H9 (cell line): ENCODE results near the gene MXRA7. TPM values are rescaled to one million over a fixed set of nuclear protein-coding genes. Genes with fewer than 3 reads are reported as not detected.

Experiments
- DNase-seq: peaks from one replicate; pipeline ENCODE4 v3.0.0-alpha.2; 2017
- H2AFZ ChIP-seq: one replicate; pipeline ENCODE4 v1.6.1; 2013; ENCODE audit warnings: mild to moderate bottlenecking, low read length, control low read depth, moderate library complexity
- H2AK5ac ChIP-seq: 2 replicates; pipeline ENCODE4 v1.6.1; 2013; ENCODE audit warnings: low read length, control low read depth, mixed read lengths; ENCODE audit not compliant: insufficient read length
- H2BK120ac ChIP-seq: one replicate; pipeline ENCODE4 v1.6.1; 2013; ENCODE audit warnings: low read depth, mild to moderate bottlenecking, low read length, control low read depth, inconsistent platforms; ENCODE audit not compliant: poor library complexity, severe bottlenecking
- H2BK12ac ChIP-seq: 2 replicates; pipeline ENCODE4 v1.6.1; 2013; ENCODE audit warnings: low read length, control low read depth, mixed read lengths, low read depth; ENCODE audit not compliant: insufficient read length
- H2BK15ac ChIP-seq: 2 replicates; pipeline ENCODE4 v1.6.1; 2013; ENCODE audit warnings: low read depth, low read length, control low read depth
- H2BK20ac ChIP-seq: one replicate; pipeline ENCODE4 v1.6.1; 2013; ENCODE audit warnings: low read depth, mild to moderate bottlenecking, low read length, control low read depth, inconsistent platforms; ENCODE audit not compliant: poor library complexity, severe bottlenecking
- H2BK5ac ChIP-seq: 2 replicates; pipeline ENCODE4 v1.6.1; 2013; ENCODE audit warnings: low read length, control low read depth, mixed read lengths; ENCODE audit not compliant: insufficient read length
- H3K14ac ChIP-seq: 2 replicates; pipeline ENCODE4 v1.6.1; 2013; ENCODE audit warnings: low read length, control low read depth; ENCODE audit not compliant: insufficient read depth
- H3K18ac ChIP-seq: 2 replicates; pipeline ENCODE4 v1.6.1; 2013; ENCODE audit warnings: low read depth, mild to moderate bottlenecking, mixed read lengths, low read length, control low read depth; ENCODE audit not compliant: insufficient read length
- H3K23ac ChIP-seq: 2 replicates; pipeline ENCODE4 v1.6.1; 2013; ENCODE audit warnings: low read length, control low read depth, mixed read lengths, low read depth; ENCODE audit not compliant: insufficient read length
- H3K23me2 ChIP-seq: 2 replicates; pipeline ENCODE4 v1.6.1; 2013; ENCODE audit warnings: low read depth, mild to moderate bottlenecking, mixed read lengths, low read length, control low read depth; ENCODE audit not compliant: insufficient read length, poor library complexity, severe bottlenecking
- H3K27ac ChIP-seq: 2 replicates; pipeline ENCODE4 v1.5.1; 2013; ENCODE audit warnings: low read length, control low read depth, mixed read lengths, low read depth; ENCODE audit not compliant: insufficient read length
- H3K27me3 ChIP-seq: 2 replicates; pipeline ENCODE4 v1.6.1; 2013; ENCODE audit warnings: low read length, control low read depth, inconsistent platforms; ENCODE audit not compliant: insufficient read depth
- H3K4ac ChIP-seq: 2 replicates; pipeline ENCODE4 v1.6.1; 2013; ENCODE audit warnings: low read depth, mild to moderate bottlenecking, control low read depth, inconsistent platforms, low read length, moderate library complexity
- H3K4me1 ChIP-seq: 2 replicates; pipeline ENCODE4 v1.6.1; 2013; ENCODE audit warnings: low read length, control low read depth, inconsistent platforms; ENCODE audit not compliant: insufficient read depth
- H3K4me2 ChIP-seq: 2 replicates; pipeline ENCODE4 v1.6.1; 2013; ENCODE audit warnings: low read length, control low read depth, mixed read lengths; ENCODE audit not compliant: insufficient read length, insufficient read depth
- H3K56ac ChIP-seq: 2 replicates; pipeline ENCODE4 v1.6.1; 2013; ENCODE audit warnings: low read depth, mild to moderate bottlenecking, mixed read lengths, low read length, control low read depth; ENCODE audit not compliant: insufficient read length
- H3K79me1 ChIP-seq: 2 replicates; pipeline ENCODE4 v1.6.1; 2013; ENCODE audit warnings: low read depth, mild to moderate bottlenecking, moderate library complexity, low read length, control low read depth, inconsistent platforms; ENCODE audit not compliant: insufficient read depth, poor library complexity, severe bottlenecking
- H3K79me2 ChIP-seq: 2 replicates; pipeline ENCODE4 v1.6.1; 2013; ENCODE audit warnings: low read length, control low read depth, inconsistent platforms; ENCODE audit not compliant: insufficient read depth
- H3K9ac ChIP-seq: 2 replicates; pipeline ENCODE4 v1.6.1; 2013; ENCODE audit warnings: low read length, control low read depth, mixed read lengths; ENCODE audit not compliant: insufficient read length; ENCODE audit errors: extremely low read depth
- H3K9me3 ChIP-seq: one replicate; pipeline ENCODE4 v1.6.1; 2013; ENCODE audit warnings: low read depth, low read length, inconsistent platforms; ENCODE audit not compliant: control insufficient read depth
- H3T11ph ChIP-seq: one replicate; pipeline ENCODE4 v1.6.1; 2013; ENCODE audit warnings: mild to moderate bottlenecking, low read length, control low read depth, inconsistent platforms
- H4K20me1 ChIP-seq: one replicate; pipeline ENCODE4 v1.6.1; 2013; ENCODE audit not compliant: control insufficient read depth, insufficient read length, insufficient read depth
- H4K5ac ChIP-seq: 2 replicates; pipeline ENCODE4 v1.6.1; 2013; ENCODE audit warnings: low read depth, mild to moderate bottlenecking, mixed read lengths, low read length, control low read depth; ENCODE audit not compliant: insufficient read length
- H4K8ac ChIP-seq: replicated peaks from 2 replicates; pipeline ENCODE4 v1.6.1; 2013; ENCODE audit warnings: low read length, control low read depth, mixed read lengths, low read depth; ENCODE audit not compliant: insufficient read length
- H4K91ac ChIP-seq: 2 replicates; pipeline ENCODE4 v1.6.1; 2013; ENCODE audit warnings: low read depth, mild to moderate bottlenecking, moderate library complexity, mixed read lengths, low read length, control low read depth; ENCODE audit not compliant: insufficient read length
- H3K27ac Mint-ChIP-seq, 3 experiments: 2 replicates in 2 of 3; 3 replicates in 1 of 3; pipeline ENCODE4 v1.8.0; 2020 to 2021; ENCODE audit warnings: mixed read lengths in 3 of 3, mild to moderate bottlenecking in 1 of 3, moderate library complexity in 1 of 3
- H3K27me3 Mint-ChIP-seq: 2 replicates; pipeline ENCODE4 v1.8.0; 2021; ENCODE audit warnings: low read depth, mild to moderate bottlenecking, moderate library complexity, mixed read lengths
- H3K36me3 Mint-ChIP-seq, 3 experiments: 2 replicates in 2 of 3; 3 replicates in 1 of 3; pipeline ENCODE4 v1.8.0; 2020 to 2021; ENCODE audit warnings: low read depth in 3 of 3, mixed read lengths in 3 of 3; ENCODE audit not compliant: insufficient read depth in 1 of 3
- H3K4me1 Mint-ChIP-seq, 2 experiments: 2 replicates each; pipeline ENCODE4 v1.8.0; 2020; ENCODE audit warnings: mixed read lengths in 2 of 2
- H3K4me3 Mint-ChIP-seq, 2 experiments: 2 replicates in 1 of 2; 3 replicates in 1 of 2; pipeline ENCODE4 v1.8.0; 2020 to 2021; ENCODE audit warnings: mild to moderate bottlenecking in 2 of 2, mixed read lengths in 2 of 2, moderate library complexity in 1 of 2
- H3K9me3 Mint-ChIP-seq, 2 experiments: 2 replicates in 1 of 2; 3 replicates in 1 of 2; pipeline ENCODE4 v1.8.0; 2020; ENCODE audit warnings: mild to moderate bottlenecking in 2 of 2, mixed read lengths in 2 of 2, moderate library complexity in 1 of 2
- CTCF ChIP-seq: fragments of 200-600 bp; sonication (generic); conservative IDR thresholded peaks from 3 replicates; pipeline ENCODE4 v1.8.0; 2021; ENCODE audit warnings: antibody characterized with exemption, mild to moderate bottlenecking
- WGBS: extraction: QIAGEN DNeasy Blood & Tissue Kit; methylation state at CpG from one replicate; pipeline ENCODE4 v1.1.7; 2013; ENCODE audit warnings: missing lambda C conversion rate, low lambda C conversion rate, mixed read lengths; ENCODE audit not compliant: insufficient read length; ENCODE audit errors: extremely low coverage; 5-methylcytosine and 5-hydroxymethylcytosine counted together
- total RNA-seq: library from RNA; stranded (reverse); gene quantifications from 2 replicates; pipeline ENCODE4 v1.2.1, GENCODE V29; 2021

The MXRA7 gene
- total RNA-seq, 1 experiment from 2014 or later: 28.2 TPM

GRCh38 chr17:76671912-76672262, 38.9 kb downstream of the MXRA7 start:
- H3K4me3 Mint-ChIP-seq: peak overlapping the region; percentile 87 to 92
- peaks cover 2% of the 10 kb centered on the region for H4K20me1 ChIP-seq
- H2BK15ac ChIP-seq: no peak overlapping the region
- no peak overlapping the region for H3K23ac ChIP-seq
- H3K4ac ChIP-seq: no peak overlapping the region
- H3K56ac ChIP-seq: no peak overlapping the region
- H2BK20ac ChIP-seq: no peak overlapping the region
- H2BK12ac ChIP-seq: no peak overlapping the region
- no peaks in the 10 kb centered on the region; the same call in 1 of the 2 replicates for H3K27me3 Mint-ChIP-seq
- no CpG with 5 or more reads among the region's 19 CpGs for WGBS
- no peaks in the 10 kb centered on the region for H3K79me1 ChIP-seq
- TF ChIP-seq CTCF: no peak
- no peaks in the 10 kb centered on the region for H3K27me3 ChIP-seq
- no peaks in the 10 kb centered on the region for H3K36me3 Mint-ChIP-seq
- H3K23me2 ChIP-seq: peaks cover 4% of the 10 kb centered on the region
- peaks cover 5% of the 10 kb centered on the region for H3K4me1 ChIP-seq
- H3K27ac Mint-ChIP-seq: peak overlapping the region; percentile 78 to 95 (median 91); a peak in 5 of 7 replicates
- DNase-seq: no peak
- H4K5ac ChIP-seq: no peak overlapping the region
- peaks cover 18 to 26% of the 10 kb centered on the region in 2 experiments for H3K4me1 Mint-ChIP-seq
- no peak overlapping the region for H2BK120ac ChIP-seq
- no peak overlapping the region for H4K8ac ChIP-seq
- H3K9ac ChIP-seq: peak overlapping the region; percentile 80
- no peaks in the 10 kb centered on the region for H3K9me3 Mint-ChIP-seq
- H3T11ph ChIP-seq: no peak overlapping the region
- H2BK5ac ChIP-seq: no peak overlapping the region
- H2AK5ac ChIP-seq: no peak overlapping the region
- H3K9me3 ChIP-seq: no peaks in the 10 kb centered on the region
- H3K4me2 ChIP-seq: peak overlapping the region; percentile 96
- no peak overlapping the region; the same call in 1 of the 2 replicates for H3K14ac ChIP-seq
- H3K27ac ChIP-seq: no peak overlapping the region
- no peaks in the 10 kb centered on the region for H3K79me2 ChIP-seq
- H4K91ac ChIP-seq: no peak overlapping the region
- peak overlapping the region; percentile 34 for H2AFZ ChIP-seq
- no peak overlapping the region for H3K18ac ChIP-seq
